ENCODE measurements around the gene ARMH4. TPM values are rescaled to one million over a fixed set of nuclear protein-coding genes. Genes with fewer than 3 reads are reported as not detected.

ARMH4 gene
- total RNA-seq, 2 donors from 2014 or later = 17.3 to 30.7 TPM

DNA sequence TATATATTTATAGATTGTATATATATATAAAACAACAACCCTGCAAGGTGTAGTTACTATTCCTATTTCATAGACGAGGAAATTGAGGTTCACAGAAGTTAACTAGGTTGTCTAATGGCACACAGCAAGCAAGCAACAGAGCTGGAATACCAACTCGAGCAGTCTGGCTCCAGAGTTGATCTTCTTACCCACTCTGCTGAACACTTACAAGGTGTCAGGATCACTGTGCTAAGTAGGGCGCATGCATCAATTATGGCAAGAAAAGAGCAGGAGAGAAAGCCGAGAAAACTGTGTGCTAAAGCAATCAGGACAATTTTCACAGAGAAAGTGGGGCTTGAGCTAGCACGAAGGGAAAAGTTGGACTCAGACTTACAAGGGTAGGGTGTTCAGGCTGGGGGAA is 15.9 kb upstream of the ARMH4 start:
- no peaks in the 10 kb centered on the region for H3K9me3 Mint-ChIP-seq
- no peak for DNase-seq
- no peaks in the 10 kb centered on the region for H3K4me1 ChIP-seq (ENCODE audit: control insufficient read depth, insufficient read depth, low read length)
- H3K27ac ChIP-seq (ENCODE audit: low read depth, low read length) = no peak overlapping the region
- H3K27me3 Mint-ChIP-seq (ENCODE audit: insufficient read depth) = no peaks in the 10 kb centered on the region
- H3K4me3 Mint-ChIP-seq = no peak overlapping the region
- TF ChIP-seq, protein P1, sequence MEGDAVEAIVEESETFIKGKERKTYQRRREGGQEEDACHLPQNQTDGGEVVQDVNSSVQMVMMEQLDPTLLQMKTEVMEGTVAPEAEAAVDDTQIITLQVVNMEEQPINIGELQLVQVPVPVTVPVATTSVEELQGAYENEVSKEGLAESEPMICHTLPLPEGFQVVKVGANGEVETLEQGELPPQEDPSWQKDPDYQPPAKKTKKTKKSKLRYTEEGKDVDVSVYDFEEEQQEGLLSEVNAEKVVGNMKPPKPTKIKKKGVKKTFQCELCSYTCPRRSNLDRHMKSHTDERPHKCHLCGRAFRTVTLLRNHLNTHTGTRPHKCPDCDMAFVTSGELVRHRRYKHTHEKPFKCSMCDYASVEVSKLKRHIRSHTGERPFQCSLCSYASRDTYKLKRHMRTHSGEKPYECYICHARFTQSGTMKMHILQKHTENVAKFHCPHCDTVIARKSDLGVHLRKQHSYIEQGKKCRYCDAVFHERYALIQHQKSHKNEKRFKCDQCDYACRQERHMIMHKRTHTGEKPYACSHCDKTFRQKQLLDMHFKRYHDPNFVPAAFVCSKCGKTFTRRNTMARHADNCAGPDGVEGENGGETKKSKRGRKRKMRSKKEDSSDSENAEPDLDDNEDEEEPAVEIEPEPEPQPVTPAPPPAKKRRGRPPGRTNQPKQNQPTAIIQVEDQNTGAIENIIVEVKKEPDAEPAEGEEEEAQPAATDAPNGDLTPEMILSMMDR (conservative IDR thresholded peaks at IDR 0.05) = no peak
- H3K36me3 Mint-ChIP-seq (ENCODE audit: low read depth) = no peaks in the 10 kb centered on the region
- H3K9me3 ChIP-seq (ENCODE audit: control insufficient read depth, low read length) = peaks cover 4% of the 10 kb centered on the region
- no peaks in the 10 kb centered on the region for H3K27me3 ChIP-seq (ENCODE audit: control insufficient read depth, insufficient read depth, low read length, poor library complexity, severe bottlenecking)
- no peaks in the 10 kb centered on the region for H3K4me1 Mint-ChIP-seq
- WGBS, 2 experiments (ENCODE audit: insufficient coverage in 1 of 2, insufficient read length in 1 of 2) = 88 to 92% methylated on average over 4 to 5 of the region's 5 CpGs
- no peak overlapping the region for H3K27ac Mint-ChIP-seq
- no peak overlapping the region for H3K9ac ChIP-seq (ENCODE audit: extremely low read depth, low read length, poor library complexity, severe bottlenecking)
- H3K36me3 ChIP-seq (ENCODE audit: control insufficient read depth, insufficient read depth, low read length) = no peaks in the 10 kb centered on the region
- H3K4me3 ChIP-seq (ENCODE audit: low read length) = no peak overlapping the region

DNA sequence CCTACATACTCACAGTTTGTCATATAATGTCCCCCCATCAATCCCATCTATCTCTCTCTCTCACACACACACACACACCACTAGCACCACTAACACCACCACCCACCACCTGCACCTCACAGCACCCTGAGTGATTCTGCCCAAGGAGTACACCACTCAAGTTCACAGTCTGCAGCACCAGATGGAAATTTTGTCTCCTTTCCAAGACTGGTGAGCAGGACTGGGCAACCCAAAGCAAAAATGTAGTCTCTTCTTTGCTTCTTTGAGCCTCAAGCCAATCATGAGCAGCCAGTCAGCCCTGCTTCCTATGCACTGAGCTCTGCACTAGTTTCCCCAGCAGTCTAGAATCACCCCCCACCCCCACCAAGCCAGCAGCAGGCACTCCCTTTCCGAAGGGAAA is 15.0 kb upstream of the ARMH4 start:
- Mint-ChIP-seq H3K36me3 (ENCODE audit: low read depth) (no peaks in the 10 kb centered on the region), H3K4me3 (no peak overlapping the region), H3K27ac (no peak overlapping the region), H3K27me3 (ENCODE audit: insufficient read depth) (no peaks in the 10 kb centered on the region), H3K4me1 (no peaks in the 10 kb centered on the region), H3K9me3 (no peaks in the 10 kb centered on the region)
- H3K36me3 ChIP-seq (ENCODE audit: control insufficient read depth, insufficient read depth, low read length) = no peaks in the 10 kb centered on the region
- no peak overlapping the region for H3K9ac ChIP-seq (ENCODE audit: extremely low read depth, low read length, poor library complexity, severe bottlenecking)
- no peaks in the 10 kb centered on the region for H3K4me1 ChIP-seq (ENCODE audit: control insufficient read depth, insufficient read depth, low read length)
- TF ChIP-seq, protein P1 (conservative IDR thresholded peaks at IDR 0.05) = no peak
- no peak overlapping the region for H3K4me3 ChIP-seq (ENCODE audit: low read length)
- H3K27ac ChIP-seq (ENCODE audit: low read depth, low read length) = no peak overlapping the region
- H3K9me3 ChIP-seq (ENCODE audit: control insufficient read depth, low read length) = peaks cover 3% of the 10 kb centered on the region
- WGBS, 2 experiments (ENCODE audit: insufficient coverage in 1 of 2, insufficient read length in 1 of 2) = 50 to 58% methylated on average over 1 of the region's 1 CpG
- no peak for DNase-seq
- no peaks in the 10 kb centered on the region for H3K27me3 ChIP-seq (ENCODE audit: control insufficient read depth, insufficient read depth, low read length, poor library complexity, severe bottlenecking)

DNA sequence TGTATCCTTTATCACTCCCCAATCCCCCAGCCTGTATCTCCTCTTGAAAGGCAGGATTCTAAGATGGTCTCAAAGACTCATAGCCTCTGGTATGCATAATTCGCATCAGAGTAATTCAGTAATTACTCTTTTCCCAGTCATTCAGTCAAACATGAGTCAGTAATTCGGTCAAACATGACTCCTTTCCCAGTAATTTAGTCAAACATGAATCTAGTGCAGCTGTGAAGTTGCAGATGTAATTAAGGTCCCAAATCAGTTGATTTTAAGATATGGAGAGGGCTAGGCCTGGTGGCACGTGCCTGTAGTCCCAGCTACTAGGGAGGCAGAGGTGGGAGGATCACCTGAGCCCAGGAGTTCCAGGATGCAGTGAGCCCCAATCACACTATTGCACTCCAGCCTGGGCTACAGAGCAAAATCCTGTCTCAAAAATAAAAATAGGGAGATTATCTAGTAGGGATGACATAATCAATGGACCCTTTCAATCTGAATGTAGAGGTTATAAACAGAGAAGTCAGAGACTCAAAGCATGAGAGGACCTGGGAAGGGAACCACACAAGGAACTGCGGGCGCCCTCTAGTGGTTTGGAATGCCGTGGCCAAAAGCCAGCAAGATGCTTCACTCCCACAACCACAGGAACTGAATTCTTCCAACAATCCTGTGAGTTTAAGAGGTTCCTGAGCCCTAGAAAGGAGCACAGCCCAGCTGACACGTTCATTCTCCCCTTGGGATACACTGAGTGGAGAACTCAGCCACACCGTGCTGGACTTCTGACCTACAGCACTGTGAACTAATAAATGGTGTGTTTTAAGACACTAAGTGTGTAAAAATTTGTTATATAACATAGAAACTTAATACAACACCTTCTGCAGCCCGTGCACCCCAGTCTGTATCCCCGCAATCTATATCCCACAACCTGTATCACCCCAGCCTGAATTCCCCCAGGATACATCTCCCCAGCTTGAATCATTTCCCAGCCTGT is 14.3 kb upstream of the ARMH4 start:
- Histone ChIP-seq H3K27ac (ENCODE audit: low read depth, low read length) (no peak overlapping the region), H3K4me3 (ENCODE audit: low read length) (no peak overlapping the region), H3K27me3 (ENCODE audit: control insufficient read depth, insufficient read depth, low read length, poor library complexity, severe bottlenecking) (no peaks in the 10 kb centered on the region), H3K36me3 (ENCODE audit: control insufficient read depth, insufficient read depth, low read length) (no peaks in the 10 kb centered on the region), H3K4me1 (ENCODE audit: control insufficient read depth, insufficient read depth, low read length) (no peaks in the 10 kb centered on the region), H3K9ac (ENCODE audit: extremely low read depth, low read length, poor library complexity, severe bottlenecking) (no peak overlapping the region), H3K9me3 (ENCODE audit: control insufficient read depth, low read length) (no peaks in the 10 kb centered on the region)
- Mint-ChIP-seq H3K4me1 (no peaks in the 10 kb centered on the region), H3K27me3 (ENCODE audit: insufficient read depth) (no peaks in the 10 kb centered on the region), H3K4me3 (no peak overlapping the region), H3K9me3 (no peaks in the 10 kb centered on the region), H3K36me3 (ENCODE audit: low read depth) (no peaks in the 10 kb centered on the region), H3K27ac (no peak overlapping the region)
- 44 to 67% methylated on average over 3 to 10 of the region's 10 CpGs for WGBS, 2 experiments (ENCODE audit: insufficient coverage in 1 of 2, insufficient read length in 1 of 2)
- TF ChIP-seq, protein P1 (conservative IDR thresholded peaks at IDR 0.05) = peak; percentile 97
- DNase-seq = peak; percentile 96
